Activated CD4-positive, CD25-positive, alpha-beta regulatory T cell treated with anti-CD3 and anti-CD28 coated beads, Interleukin-2, amount 50 U/mL, for 24 hours (primary cell): ENCODE results near the gene CCDC24.

Source experiments
- ATAC-seq, 2 donors: fragments of 150-1000 bp; cut with Tn5 transposase; one replicate each; pipeline ENCODE4 v1.10.0; 2021; ENCODE audit warnings: mild to moderate bottlenecking in 1 of 2, moderate library complexity in 1 of 2

The CCDC24 gene

GRCh38 chr1:44044071-44044801 lies 52.8 kb downstream of the CCDC24 start:
- ATAC-seq = peak; percentile 68

DNA sequence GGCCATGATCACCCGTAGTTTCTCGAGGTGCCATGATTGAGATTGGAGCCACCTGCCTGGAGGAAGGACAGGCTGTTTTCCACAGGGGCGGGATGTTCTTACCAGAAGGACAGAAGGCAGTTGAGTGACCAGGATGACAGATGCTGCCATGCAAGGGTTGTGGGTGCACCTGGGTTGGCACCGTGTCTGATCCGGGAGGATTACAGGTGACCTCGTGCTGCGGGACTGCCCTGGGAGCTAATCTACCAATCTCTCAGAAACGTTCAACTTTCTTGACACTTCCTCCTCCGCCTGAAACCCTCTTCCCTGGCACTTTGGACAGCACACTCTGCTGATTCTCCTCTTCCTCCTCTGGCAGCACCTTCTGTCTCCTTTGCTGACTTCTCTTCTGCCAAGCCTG lies 53.7 kb downstream of the CCDC24 start:
- ATAC-seq = no peak
